Loucy (cell line): ENCODE results near the gene FBLN2.

Experiments used
- H2AFZ ChIP-seq: fragments of 200-600 bp; sonication (generic); 2 replicates; pipeline ENCODE4 v1.6.0; 2016; ENCODE audit warnings: antibody characterized with exemption, mild to moderate bottlenecking, low read length, moderate library complexity
- H3F3A ChIP-seq: fragments of 200-600 bp; 2 replicates; pipeline ENCODE4 v1.6.0; 2016; ENCODE audit warnings: antibody characterized with exemption, low read depth, mild to moderate bottlenecking
- H3K27me3 ChIP-seq: fragments of 200-600 bp; sonication (generic); 2 replicates; pipeline ENCODE4 v1.6.1; 2014; ENCODE audit warnings: low read length, mild to moderate bottlenecking; ENCODE audit not compliant: insufficient read depth, poor library complexity, severe bottlenecking
- H3K36me3 ChIP-seq: fragments of 200-600 bp; sonication (generic); 2 replicates; pipeline ENCODE4 v1.6.1; 2016; ENCODE audit warnings: low read length; ENCODE audit not compliant: insufficient read depth
- H3K4me1 ChIP-seq: fragments of 200-600 bp; sonication (generic); 2 replicates; pipeline ENCODE4 v1.5.1; 2014; ENCODE audit warnings: low read length, mild to moderate bottlenecking; ENCODE audit not compliant: insufficient read depth, poor library complexity, severe bottlenecking
- H3K4me2 ChIP-seq: fragments of 200-600 bp; sonication (generic); 2 replicates; pipeline ENCODE4 v1.6.0; 2014; ENCODE audit warnings: antibody characterized with exemption, low read length, low read depth, mild to moderate bottlenecking; ENCODE audit not compliant: poor library complexity, severe bottlenecking
- H3K4me3 ChIP-seq: fragments of 200-600 bp; sonication (generic); 2 replicates; pipeline ENCODE4 v1.5.1; 2014; ENCODE audit warnings: low read length, mild to moderate bottlenecking, mixed read lengths; ENCODE audit not compliant: poor library complexity, severe bottlenecking
- H3K79me2 ChIP-seq: fragments of 200-600 bp; sonication (generic); 2 replicates; pipeline ENCODE4 v1.6.1; 2014; ENCODE audit warnings: low read length; ENCODE audit not compliant: insufficient read depth
- H3K9ac ChIP-seq: fragments of 200-600 bp; sonication (generic); 2 replicates; pipeline ENCODE4 v1.6.0; 2014; ENCODE audit warnings: mild to moderate bottlenecking, low read depth, low read length, moderate library complexity; ENCODE audit not compliant: poor library complexity, severe bottlenecking
- H3K9me2 ChIP-seq: fragments of 200-600 bp; sonication (generic); replicated peaks from 2 replicates; pipeline ENCODE4 v1.6.1; 2016; ENCODE audit warnings: low read depth, low read length, mixed read lengths
- H3K9me3 ChIP-seq: fragments of 200-600 bp; sonication (generic); 2 replicates; pipeline ENCODE4 v1.6.1; 2014; ENCODE audit warnings: mild to moderate bottlenecking, antibody characterized with exemption, low read length, low read depth; ENCODE audit not compliant: insufficient read depth
- H4K20me1 ChIP-seq: fragments of 200-600 bp; sonication (generic); 2 replicates; pipeline ENCODE4 v1.6.0; 2014; ENCODE audit warnings: antibody characterized with exemption, low read length, mild to moderate bottlenecking; ENCODE audit not compliant: insufficient read depth, poor library complexity, severe bottlenecking
- CTCF ChIP-seq: fragments of 200-600 bp; sonication (generic); conservative IDR thresholded peaks from 2 replicates; pipeline ENCODE4 v1.5.1; 2014; ENCODE audit warnings: mild to moderate bottlenecking, antibody characterized with exemption, low read length
- EZH2phosphoT487 ChIP-seq: fragments of 200-600 bp; IDR thresholded peaks from 2 replicates; pipeline ENCODE4 v1.6.1; 2018; ENCODE audit warnings: antibody characterized with exemption, mild to moderate bottlenecking, moderate library complexity, borderline replicate concordance

Gene FBLN2

GRCh38 chr3:13608969-13609725, 60.2 kb downstream of the FBLN2 start:
- no peaks in the 10 kb centered on the region for H3K79me2 ChIP-seq
- H4K20me1 ChIP-seq: no peaks in the 10 kb centered on the region
- TF ChIP-seq CTCF (no peak), EZH2phosphoT487 (no peak)
- H3K9me2 ChIP-seq: no peaks in the 10 kb centered on the region
- no peaks in the 10 kb centered on the region for H3K27me3 ChIP-seq
- H3K4me1 ChIP-seq: no peaks in the 10 kb centered on the region
- H3K4me2 ChIP-seq: no peak overlapping the region
- no peak overlapping the region for H3K9ac ChIP-seq
- no peak overlapping the region for H3K4me3 ChIP-seq
- no peaks in the 10 kb centered on the region for H3K9me3 ChIP-seq
- no peak overlapping the region for H2AFZ ChIP-seq
- no peaks in the 10 kb centered on the region for H3F3A ChIP-seq
- no peaks in the 10 kb centered on the region for H3K36me3 ChIP-seq

GRCh38 chr3:13610006-13610570, 61.2 kb downstream of the FBLN2 start:
- Histone ChIP-seq H2AFZ (no peak overlapping the region), H3K4me1 (no peaks in the 10 kb centered on the region), H3K9ac (no peak overlapping the region), H3K9me3 (no peaks in the 10 kb centered on the region), H3K79me2 (no peaks in the 10 kb centered on the region), H3K9me2 (no peaks in the 10 kb centered on the region), H3F3A (no peaks in the 10 kb centered on the region), H3K4me2 (no peak overlapping the region), H3K4me3 (no peak overlapping the region), H4K20me1 (no peaks in the 10 kb centered on the region), H3K27me3 (no peaks in the 10 kb centered on the region), H3K36me3 (no peaks in the 10 kb centered on the region)
- no peak for TF ChIP-seq CTCF

GRCh38 chr3:13611221-13611620, 62.3 kb downstream of the FBLN2 start:
- H3K4me3 ChIP-seq: no peak overlapping the region
- H3K4me1 ChIP-seq: no peaks in the 10 kb centered on the region
- H3K9me3 ChIP-seq: no peaks in the 10 kb centered on the region
- H3K27me3 ChIP-seq: no peaks in the 10 kb centered on the region
- TF ChIP-seq EZH2phosphoT487 (no peak), CTCF (no peak)
- no peak overlapping the region for H3K4me2 ChIP-seq
- H3K36me3 ChIP-seq: no peaks in the 10 kb centered on the region
- no peaks in the 10 kb centered on the region for H4K20me1 ChIP-seq
- H3K9me2 ChIP-seq: no peaks in the 10 kb centered on the region
- no peak overlapping the region for H2AFZ ChIP-seq
- no peak overlapping the region for H3K9ac ChIP-seq
- no peaks in the 10 kb centered on the region for H3F3A ChIP-seq
- H3K79me2 ChIP-seq: no peaks in the 10 kb centered on the region
